ENCODE data around the gene LRRC4C. TPM values are rescaled to one million over a fixed set of nuclear protein-coding genes. Genes with fewer than 3 reads are reported as not detected.

The LRRC4C gene
- total and polyA plus RNA-seq, 4 donors, result 0.10 to 0.93 (median 0.30) TPM

GRCh38 chr11:41003339-41004282 lies 455.8 kb downstream of the LRRC4C start (continued):
- TF ChIP-seq REST (IDR thresholded peaks at IDR 0.05), result no peak
- no peak for TF ChIP-seq FOXA1 (IDR thresholded peaks at IDR 0.05)
- TF ChIP-seq MAX (IDR thresholded peaks at IDR 0.05), result no peak

GRCh38 chr11:40998920-40999319 lies 460.5 kb downstream of the LRRC4C start:
- 52% methylated on average over 5 of the region's 5 CpGs for WGBS
- H3K9ac ChIP-seq (ENCODE audit: low read depth in 1 of 2, low read length in 2 of 2), result no peak overlapping the region
- H3K27ac ChIP-seq (ENCODE audit: low read depth in 1 of 2, low read length in 2 of 2), result no peak overlapping the region
- DNase-seq (ENCODE audit: low spot score), result no peak
- no peaks in the 10 kb centered on the region for H3K4me1 ChIP-seq (ENCODE audit: control insufficient read depth in 4 of 4, insufficient read depth in 4 of 4, low read length in 3 of 4)
- no peaks in the 10 kb centered on the region for H3K36me3 ChIP-seq (ENCODE audit: control insufficient read depth in 4 of 4, insufficient read depth in 3 of 4, low read depth in 1 of 4, low read length in 3 of 4)
- H3K27me3 ChIP-seq (ENCODE audit: control insufficient read depth in 4 of 4, insufficient read depth in 4 of 4, low read length in 3 of 4), result no peaks in the 10 kb centered on the region
- no peaks in the 10 kb centered on the region for H3K9me3 ChIP-seq (ENCODE audit: control insufficient read depth in 4 of 4, low read length in 3 of 4)
- TF ChIP-seq RXRA (IDR thresholded peaks at IDR 0.05) (no peak), SP1 (IDR thresholded peaks at IDR 0.05) (no peak), FOXA2 (IDR thresholded peaks at IDR 0.05) (no peak), JUND (IDR thresholded peaks at IDR 0.05) (no peak)
- H3K4me3 ChIP-seq (ENCODE audit: low read depth in 1 of 3, low read length in 3 of 3), result no peak overlapping the region

GRCh38 chr11:40987776-40988435 lies 471.5 kb downstream of the LRRC4C start:
- WGBS, result 39% methylated on average over 1 of the region's 1 CpG
- no peak for DNase-seq (ENCODE audit: low spot score)
- H3K36me3 ChIP-seq (ENCODE audit: control insufficient read depth in 4 of 4, insufficient read depth in 3 of 4, low read depth in 1 of 4, low read length in 3 of 4), result no peaks in the 10 kb centered on the region
- TF ChIP-seq RAD21 (IDR thresholded peaks at IDR 0.05), result no peak
- TF ChIP-seq TAF1 (conservative IDR thresholded peaks at IDR 0.05), result no peak
- TF ChIP-seq CTCF (IDR thresholded peaks at IDR 0.05; ENCODE audit: low read depth, low read length, missing input control), result no peak
- no peak for TF ChIP-seq REST (IDR thresholded peaks at IDR 0.05)
- H3K4me3 ChIP-seq (ENCODE audit: low read depth in 1 of 3, low read length in 3 of 3), result no peak overlapping the region
- H3K9me3 ChIP-seq (ENCODE audit: control insufficient read depth in 4 of 4, low read length in 3 of 4), result no peaks in the 10 kb centered on the region
- no peak overlapping the region for H3K27ac ChIP-seq (ENCODE audit: low read depth in 1 of 2, low read length in 2 of 2)
- no peak overlapping the region for H3K9ac ChIP-seq (ENCODE audit: low read depth in 1 of 2, low read length in 2 of 2)
- H3K27me3 ChIP-seq (ENCODE audit: control insufficient read depth in 4 of 4, insufficient read depth in 4 of 4, low read length in 3 of 4), result no peaks in the 10 kb centered on the region
- H3K4me1 ChIP-seq (ENCODE audit: control insufficient read depth in 4 of 4, insufficient read depth in 4 of 4, low read length in 3 of 4), result no peaks in the 10 kb centered on the region

All from liver (tissue), 9 donors.